GM21447 (cell line): ENCODE measurements around the gene CDC25C.
"Not testable (repeated sequence)": the region's sequence is repeated elsewhere in the genome, so short reads cannot be mapped to it uniquely, and the experiment has no call there.

Experiments used
- ATAC-seq: cut with Tn5 transposase; IDR thresholded peaks from one replicate; pipeline ENCODE4 v1.9.1; 2021; ENCODE audit not compliant: unreplicated experiment

CDC25C gene

GRCh38 chr5:138280915-138281314, 50.7 kb downstream of the CDC25C start:
- no peak for ATAC-seq

DNA sequence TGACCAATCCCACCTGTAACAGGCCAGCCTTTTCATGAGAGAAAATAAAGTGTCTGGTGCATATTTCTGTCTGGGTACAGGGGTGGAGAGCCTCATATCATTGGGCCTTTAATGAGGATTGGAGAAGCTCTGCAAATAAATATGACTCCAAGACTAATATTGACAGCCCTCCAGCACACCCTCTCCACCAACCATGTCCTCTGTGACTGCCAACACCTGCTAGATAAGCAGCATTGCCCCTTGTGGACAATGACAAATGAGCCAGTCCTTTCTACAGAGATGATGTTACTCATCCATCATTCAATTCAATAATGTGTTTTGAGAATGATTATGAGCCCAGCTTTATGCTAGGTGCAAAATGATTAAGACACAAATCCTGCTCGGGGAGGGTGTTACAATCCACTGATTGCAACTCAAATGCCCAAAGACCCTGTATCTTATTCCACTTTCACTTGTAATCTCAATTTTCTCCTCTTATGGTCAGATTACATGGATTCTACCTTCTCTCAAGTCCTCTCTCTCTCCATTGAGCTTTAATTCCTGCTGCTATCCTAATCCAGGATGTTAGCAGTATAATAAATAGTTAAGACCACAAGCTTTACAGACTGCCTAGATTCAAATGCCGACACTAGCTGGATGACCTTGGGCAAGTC, 55.1 kb downstream of the CDC25C start:
- ATAC-seq, result no peak

DNA sequence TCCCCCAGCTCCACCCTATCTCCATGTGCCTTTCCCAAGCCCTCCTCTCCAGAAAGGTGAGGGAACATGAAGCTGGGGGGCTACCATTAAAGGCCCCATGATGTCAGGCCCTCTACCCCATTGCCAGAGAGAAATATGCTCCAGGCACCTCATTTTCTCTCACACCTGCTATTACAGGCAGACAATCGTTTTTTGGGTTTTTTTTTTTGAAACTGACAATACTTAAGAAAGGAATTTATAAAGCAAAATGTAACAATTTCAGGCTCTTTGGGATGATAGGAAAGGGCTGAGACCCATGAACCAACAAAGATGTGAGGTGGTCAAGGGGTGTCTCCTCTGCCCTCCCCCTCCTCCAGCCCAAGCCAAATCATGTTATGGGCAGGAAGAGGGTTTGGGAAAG, 55.7 kb downstream of the CDC25C start:
- ATAC-seq, result no peak

GRCh38 chr5:138275379-138275782, 56.2 kb downstream of the CDC25C start:
- ATAC-seq, result no peak

DNA sequence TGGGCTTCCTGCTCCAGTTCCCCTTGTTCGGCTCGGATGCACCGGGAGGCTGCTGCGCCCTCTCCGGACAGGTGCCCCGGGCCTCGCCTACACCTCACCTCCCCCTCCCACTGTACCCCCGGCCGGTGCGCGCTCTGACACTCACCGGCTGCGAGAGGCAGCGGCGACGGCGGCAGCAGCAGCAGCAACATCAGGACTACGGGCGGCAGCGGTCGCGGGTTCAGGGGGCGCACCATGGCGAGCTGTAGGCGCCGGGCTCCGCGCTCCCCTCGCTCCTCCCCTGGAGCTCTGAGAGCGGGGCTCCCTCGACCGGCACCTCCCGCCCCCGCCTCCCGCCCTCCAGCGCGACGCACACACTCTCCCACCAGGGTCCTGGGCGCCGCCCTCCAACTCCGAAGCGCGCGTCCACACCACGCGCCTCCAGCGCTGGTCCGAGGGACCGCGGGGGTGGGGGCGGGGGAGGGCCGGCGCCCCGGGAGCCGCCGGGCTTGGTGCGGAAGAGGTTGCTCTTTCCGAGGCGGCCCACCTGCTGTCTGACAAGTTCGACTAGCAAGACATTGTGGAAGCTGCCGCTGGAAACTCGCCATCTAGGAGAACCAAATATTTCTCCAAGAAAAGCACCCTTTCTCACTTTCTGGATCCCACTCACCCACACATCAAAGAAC, 57.3 kb downstream of the CDC25C start, which contains the start of gene GFRA3:
Gene GFRA3 (minus strand): TSS at position 433 of the 665 bp plus-strand sequence. CDS start 197 bp downstream, at position 236.
- no peak for ATAC-seq

- no peak for ATAC-seq
These were observed 57.8 kb downstream of the CDC25C start for GRCh38 chr5:138273834-138274188.

DNA sequence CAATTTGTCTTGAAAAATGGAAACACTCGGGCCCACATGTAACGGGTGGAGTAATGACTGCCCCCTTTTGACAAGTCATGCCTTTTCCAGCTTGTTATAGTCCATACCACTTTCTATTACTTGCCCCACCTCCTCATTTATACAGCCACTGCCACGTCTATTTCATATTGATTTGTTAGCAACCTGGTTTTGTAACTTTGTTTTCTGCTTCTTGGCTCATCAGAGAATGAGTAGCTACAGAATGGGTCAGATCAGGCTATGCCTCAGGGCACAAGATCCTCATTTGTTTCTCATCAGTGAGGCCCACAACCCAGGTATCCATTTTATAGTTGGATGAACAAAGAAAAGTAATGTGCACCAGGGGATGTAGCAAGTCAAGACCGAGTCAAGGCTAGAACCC, 58.9 kb downstream of the CDC25C start:
- no peak for ATAC-seq

- ATAC-seq, result no peak
These were observed 60.3 kb downstream of the CDC25C start for GRCh38 chr5:138271281-138271680.

DNA sequence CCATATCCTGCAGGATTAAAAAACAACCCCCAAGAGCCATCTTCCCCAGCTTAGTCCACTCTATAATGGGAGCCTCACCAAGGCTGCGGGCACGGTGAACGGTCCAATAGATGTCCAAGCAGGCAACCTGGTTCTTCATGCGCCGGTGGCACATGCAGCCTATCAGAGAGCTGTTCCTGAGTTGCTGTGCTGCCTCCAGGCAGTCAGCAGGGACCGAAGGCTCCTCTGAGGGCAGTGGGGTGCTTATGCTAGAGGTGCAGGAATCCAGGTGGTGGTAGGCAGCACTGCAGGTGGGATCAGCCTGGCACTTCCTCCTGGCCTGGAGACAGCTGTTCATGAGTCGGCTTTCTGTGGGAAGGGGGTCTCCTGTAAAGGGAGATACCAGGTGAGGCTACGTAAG, 67.4 kb downstream of the CDC25C start:
- no peak for ATAC-seq

DNA sequence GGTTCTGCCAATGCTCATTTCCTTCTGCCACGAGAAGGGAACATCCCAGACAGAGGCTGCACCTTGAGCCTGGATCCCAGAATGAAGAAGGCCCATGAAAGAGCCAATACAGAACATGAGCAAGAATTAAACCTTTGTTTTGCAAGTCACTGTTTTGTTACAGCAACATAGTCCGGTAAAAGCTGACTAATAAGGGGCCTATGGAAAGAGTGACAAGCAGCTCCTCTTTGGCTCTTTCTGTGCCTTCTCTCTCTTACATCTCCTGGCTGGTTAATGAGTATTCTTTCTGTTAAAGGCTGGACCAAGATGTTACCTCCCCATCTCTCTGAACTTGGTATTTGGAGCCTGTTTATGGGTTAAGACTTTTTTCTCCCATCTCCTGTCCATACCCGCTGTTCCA, 68.0 kb downstream of the CDC25C start:
- ATAC-seq, result no peak

DNA sequence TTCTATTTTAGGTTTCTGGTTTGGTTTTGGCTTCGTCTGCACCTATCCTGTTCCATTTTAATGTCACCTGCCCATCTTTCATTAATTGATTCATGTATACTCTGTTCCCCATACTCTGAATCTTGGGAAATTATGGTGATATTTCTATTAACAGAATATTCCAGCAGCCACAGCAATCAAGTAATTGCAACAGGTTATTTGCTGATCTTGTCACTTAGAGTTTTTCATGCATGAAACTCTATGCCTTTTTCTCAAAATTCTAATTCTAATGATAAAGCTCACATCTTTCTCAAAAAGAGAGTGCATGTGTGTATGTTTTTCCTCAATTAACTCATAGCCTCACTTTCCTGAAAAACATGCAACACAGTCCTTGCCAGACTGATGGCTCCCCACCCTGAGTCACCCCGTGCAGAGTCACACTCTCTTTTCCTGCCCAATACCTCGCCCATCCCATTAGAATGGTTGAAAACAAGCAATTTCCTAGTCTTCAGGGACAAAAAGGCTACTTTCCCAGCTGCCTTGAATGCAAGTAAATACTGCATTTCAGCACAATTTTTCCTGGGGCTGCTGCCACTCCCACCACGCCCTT, 72.8 kb downstream of the CDC25C start:
- ATAC-seq, result no peak

- no peak for ATAC-seq
These were observed 74.0 kb downstream of the CDC25C start for GRCh38 chr5:138257583-138257982.

- no peak for ATAC-seq
These were observed 78.7 kb downstream of the CDC25C start for GRCh38 chr5:138252944-138253343.

DNA sequence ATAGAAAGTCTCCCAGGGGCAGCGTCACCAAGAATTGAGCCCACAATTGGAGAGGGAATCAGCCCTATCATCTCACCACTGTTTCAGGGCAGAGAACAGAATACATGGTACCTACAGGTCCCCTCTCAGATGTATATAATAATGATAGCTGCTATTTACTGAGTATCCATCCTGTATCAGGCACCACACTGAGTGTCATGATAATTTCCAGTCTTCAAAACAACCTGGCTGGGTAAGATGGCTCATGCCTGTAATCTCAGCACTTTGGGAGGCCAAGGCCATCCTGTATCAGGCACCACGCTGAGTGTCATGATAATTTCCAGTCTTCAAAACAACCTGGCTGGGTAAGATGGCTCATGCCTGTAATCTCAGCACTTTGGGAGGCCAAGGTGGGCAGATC, 83.8 kb downstream of the CDC25C start:
- ATAC-seq, result not testable (repeated sequence)

DNA sequence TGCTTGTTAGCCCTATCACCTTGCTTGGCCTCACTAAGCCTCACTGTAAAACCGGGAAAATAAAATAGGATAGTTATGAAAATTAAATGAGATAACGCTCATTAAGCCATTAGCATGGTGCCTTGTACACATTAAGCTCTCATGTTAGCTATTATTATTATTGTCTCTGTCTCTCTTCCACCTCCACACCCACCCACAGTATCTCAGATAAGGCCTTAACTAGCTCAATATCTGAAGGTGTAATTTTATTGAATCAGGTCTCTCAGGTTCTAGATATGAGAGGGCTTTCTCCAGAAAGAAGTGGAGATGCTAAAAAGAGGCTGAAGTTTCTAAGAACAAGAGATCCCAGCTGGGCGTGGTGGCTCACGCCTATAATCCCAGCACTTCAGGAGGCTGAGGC, 84.8 kb downstream of the CDC25C start:
- ATAC-seq, result no peak

DNA sequence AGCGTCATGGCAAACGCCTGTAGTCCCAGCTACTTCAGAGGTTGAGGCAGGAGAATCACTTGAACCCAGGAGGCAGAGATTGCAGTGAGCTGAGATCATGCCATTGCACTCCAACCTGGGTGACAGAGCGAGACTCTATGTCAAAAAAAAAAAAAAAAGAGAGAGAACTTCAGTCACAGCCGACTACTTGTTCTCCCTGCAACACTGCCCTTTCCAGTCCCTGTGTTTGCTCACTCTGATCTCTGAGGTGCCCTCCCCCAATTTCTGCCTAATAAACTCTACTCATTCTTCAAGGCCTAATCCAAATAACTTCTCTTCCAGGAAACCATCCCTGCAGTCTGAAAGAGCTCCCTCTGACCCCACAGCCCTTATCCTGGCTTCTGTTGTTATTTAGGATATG, 85.3 kb downstream of the CDC25C start:
- no peak for ATAC-seq

DNA sequence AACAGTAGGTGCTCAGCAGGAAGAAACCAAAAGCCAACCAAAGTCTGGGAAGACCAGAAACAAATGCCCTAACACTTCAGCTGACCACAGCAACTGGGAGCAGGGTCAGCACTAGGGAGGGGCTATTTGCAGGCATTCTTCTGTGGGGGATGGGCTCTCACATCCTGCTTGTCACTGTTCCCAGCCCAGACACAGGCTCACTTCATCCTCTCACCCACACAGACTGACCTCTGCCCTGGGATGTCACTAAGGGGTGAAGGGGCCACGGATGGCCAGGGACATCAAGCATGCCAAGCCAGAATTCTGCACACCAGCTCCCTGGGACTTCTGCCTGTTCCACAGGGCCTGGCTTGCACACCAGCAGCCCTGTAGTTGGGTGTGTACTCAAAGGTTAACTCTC, 85.9 kb downstream of the CDC25C start:
- no peak for ATAC-seq

DNA sequence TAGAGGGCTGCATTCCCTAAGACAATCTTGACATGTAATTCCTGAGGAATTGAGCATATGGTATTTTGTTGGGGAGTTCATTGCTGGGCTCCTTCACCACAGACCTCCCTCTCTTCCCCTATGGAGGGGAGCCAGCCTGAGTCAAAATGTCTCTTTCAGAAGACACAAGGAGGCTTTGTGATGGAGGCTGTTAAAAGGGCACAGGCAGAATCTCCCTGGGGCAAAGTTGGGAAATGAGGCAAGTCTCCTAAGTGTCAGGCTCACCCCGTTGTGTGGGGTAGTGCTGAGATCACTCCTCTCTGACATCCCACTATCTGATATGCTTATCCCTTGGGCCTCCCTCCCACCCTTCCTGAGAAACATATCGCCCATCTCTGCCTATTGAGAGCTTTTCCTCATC, 87.8 kb downstream of the CDC25C start:
- ATAC-seq, result no peak

DNA sequence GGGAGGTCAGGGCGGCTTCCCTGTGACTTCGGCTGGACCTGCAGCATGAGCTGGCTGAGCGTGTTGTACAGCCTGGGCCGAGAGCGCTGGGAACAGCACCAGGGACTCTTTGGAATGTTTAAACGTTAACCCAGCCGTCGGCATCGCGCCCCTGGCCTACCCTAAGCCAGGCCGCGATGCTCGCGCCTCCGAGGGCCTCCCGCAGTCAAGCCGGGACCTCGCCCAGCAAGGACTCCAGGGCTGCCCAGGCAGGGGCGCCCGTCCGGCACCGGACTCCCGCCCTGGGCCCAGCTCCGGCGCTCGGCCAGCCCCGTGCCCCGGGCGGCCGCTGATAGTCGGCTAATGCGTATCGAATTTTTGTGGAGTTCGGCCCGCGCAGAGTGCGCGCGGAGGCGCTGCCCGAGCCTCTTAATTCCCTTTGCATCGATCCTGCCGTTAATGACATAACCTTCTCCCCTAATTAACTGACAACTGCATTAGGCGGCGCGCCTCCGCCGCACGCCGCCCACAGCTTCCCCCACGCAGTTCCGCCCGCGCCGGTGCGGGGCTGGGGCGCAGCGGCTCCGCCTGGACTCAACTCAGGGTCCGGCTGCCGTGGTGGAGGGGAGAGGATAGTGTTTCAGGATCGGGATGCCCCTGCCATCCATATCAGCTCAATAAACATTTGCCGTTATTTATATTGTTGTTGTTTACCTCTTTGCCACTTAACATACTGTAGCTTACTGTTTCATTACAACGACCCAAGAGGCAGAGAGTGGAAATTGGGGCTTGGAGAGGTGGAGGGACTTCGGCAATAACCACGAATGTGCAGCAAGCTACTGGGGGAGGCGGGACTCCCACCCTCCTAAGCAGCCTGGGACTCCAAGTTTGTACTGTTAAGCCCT, 89.7 kb downstream of the CDC25C start:
- ATAC-seq, result no peak

DNA sequence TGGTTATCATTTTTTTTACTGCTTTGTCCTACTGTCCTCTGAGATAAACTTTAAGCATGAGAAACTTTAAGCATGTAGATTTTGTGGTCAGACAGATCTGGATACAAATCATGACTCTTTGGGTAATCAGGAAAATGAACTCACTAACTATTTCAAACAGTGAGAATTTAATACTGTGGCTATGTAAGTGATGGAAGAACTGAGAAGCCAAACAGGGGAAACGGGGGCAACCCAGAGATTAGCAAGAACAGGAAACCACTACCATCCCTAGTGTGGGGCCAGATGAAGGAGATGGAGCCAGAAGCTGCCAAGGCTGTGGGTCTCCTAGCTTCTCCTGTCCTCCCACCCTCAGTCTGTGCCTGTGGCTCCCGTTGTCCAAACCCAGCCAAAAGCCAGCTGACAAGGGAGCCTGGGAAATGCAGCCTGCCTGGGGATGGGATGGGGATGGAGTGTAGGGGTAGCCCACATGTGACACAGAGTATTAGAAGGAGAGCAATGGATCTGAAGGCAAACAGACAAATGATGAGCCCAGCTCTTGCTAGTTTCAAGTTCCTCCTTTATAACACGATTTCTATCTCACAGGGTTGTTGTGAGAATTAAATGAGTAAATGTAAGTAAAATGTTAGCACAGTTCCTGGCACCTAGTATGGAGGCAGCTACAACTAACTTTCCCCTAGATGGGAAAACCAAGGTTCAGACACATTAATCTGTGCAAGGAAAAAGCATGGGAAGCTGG, 90.8 kb downstream of the CDC25C start:
- ATAC-seq, result no peak

DNA sequence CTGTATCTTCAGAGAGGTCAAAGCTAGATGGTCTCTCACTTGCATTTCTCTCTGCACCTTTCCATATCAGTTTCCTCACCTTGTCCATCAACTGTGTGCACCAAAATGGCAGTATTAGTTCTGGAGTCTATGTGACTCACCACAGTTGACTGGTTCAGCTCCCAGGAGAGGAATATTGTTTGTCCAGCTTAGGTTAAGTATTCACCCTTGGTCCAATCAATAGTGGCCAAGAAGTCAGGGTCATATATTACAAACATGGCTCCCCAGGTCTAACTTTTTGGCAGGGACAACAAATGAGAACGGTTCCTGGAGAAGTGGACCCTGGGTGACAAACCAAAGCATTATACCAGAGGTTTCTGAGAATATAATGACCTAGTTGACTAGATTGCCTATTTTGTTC, 93.6 kb downstream of the CDC25C start:
- no peak for ATAC-seq
